ENCODE results near the gene DRICH1.
"Not testable (repeated sequence)": the region's sequence is repeated elsewhere in the genome, so short reads cannot be mapped to it uniquely, and the experiment has no call there.

Gene DRICH1

GRCh38 chr22:23597576-23598268 lies 34.4 kb downstream of the DRICH1 start:
- not testable (repeated sequence) for DNase-seq

GRCh38 chr22:23595904-23596303 lies 36.2 kb downstream of the DRICH1 start:
- not testable (repeated sequence) for DNase-seq

- DNase-seq = no peak
These were observed 40.3 kb downstream of the DRICH1 start for GRCh38 chr22:23591846-23592245.

GRCh38 chr22:23591201-23591791 lies 40.8 kb downstream of the DRICH1 start:
- DNase-seq = peak; percentile 47

- no peak for DNase-seq
These were observed 48.3 kb downstream of the DRICH1 start for GRCh38 chr22:23583836-23584235.

- DNase-seq = no peak
These were observed 49.0 kb downstream of the DRICH1 start for GRCh38 chr22:23583153-23583552.

GRCh38 chr22:23581260-23581650 lies 50.9 kb downstream of the DRICH1 start:
- DNase-seq = no peak

GRCh38 chr22:23580576-23581259 lies 51.4 kb downstream of the DRICH1 start:
- DNase-seq = no peak

GRCh38 chr22:23579870-23580575 lies 52.1 kb downstream of the DRICH1 start, which contains the start of gene IGLL1:
IGLL1 (minus strand) TSS chr22:23580290; CDS start chr22:23580190, 100 bp downstream.
- DNase-seq = no peak

GRCh38 chr22:23579280-23579679 lies 52.8 kb downstream of the DRICH1 start:
- no peak for DNase-seq

GRCh38 chr22:23578306-23578705 lies 53.8 kb downstream of the DRICH1 start:
- no peak for DNase-seq

- DNase-seq = no peak
These were observed 55.4 kb downstream of the DRICH1 start for GRCh38 chr22:23576681-23577080.

- no peak for DNase-seq
These were observed 56.5 kb downstream of the DRICH1 start for GRCh38 chr22:23575601-23576000.

- no peak for DNase-seq
These were observed 57.2 kb downstream of the DRICH1 start for GRCh38 chr22:23574877-23575276.

- no peak for DNase-seq
These were observed 57.7 kb downstream of the DRICH1 start for GRCh38 chr22:23574371-23574811.

- not testable (repeated sequence) for DNase-seq
These were observed 58.4 kb downstream of the DRICH1 start for GRCh38 chr22:23573701-23574235.

GRCh38 chr22:23573106-23573505 lies 59.0 kb downstream of the DRICH1 start:
- not testable (repeated sequence) for DNase-seq

GRCh38 chr22:23571486-23571885 lies 60.6 kb downstream of the DRICH1 start:
- DNase-seq = no peak

GRCh38 chr22:23570681-23571080 lies 61.4 kb downstream of the DRICH1 start:
- no peak for DNase-seq

- DNase-seq = no peak
These were observed 62.4 kb downstream of the DRICH1 start for GRCh38 chr22:23569716-23570115.

- DNase-seq = no peak
These were observed 62.8 kb downstream of the DRICH1 start for GRCh38 chr22:23569291-23569690.

- no peak for DNase-seq
These were observed 65.2 kb downstream of the DRICH1 start for GRCh38 chr22:23566705-23567475.
